NK-92 treated with Interleukin-12 subunit alpha and Interleukin-12 subunit beta, amount 100 ng/mL, for 24 hours (cell line): ENCODE results near the gene D2HGDH.
"Not testable (repeated sequence)": the region's sequence is repeated elsewhere in the genome, so short reads cannot be mapped to it uniquely, and the experiment has no call there.

Experiments used
- DNase-seq: peaks from one replicate; lab custom pipeline; 2025; lab: John Stamatoyannopoulos, UW

The D2HGDH gene

GRCh38 chr2:241808721-241809382 lies 74.4 kb downstream of the D2HGDH start, which contains the start of gene NEU4:
Gene NEU4, plus strand, starts transcription at chr2:241809193. Its CDS starts 5,292 bp downstream, at chr2:241814485.
- no peak for DNase-seq

GRCh38 chr2:241809383-241810306 lies 75.2 kb downstream of the D2HGDH start:
- no peak for DNase-seq

- no peak for DNase-seq
Measured at GRCh38 chr2:241810307-241811200, 76.1 kb downstream of the D2HGDH start.

- no peak for DNase-seq
Measured at GRCh38 chr2:241811201-241811951, 76.9 kb downstream of the D2HGDH start.

GRCh38 chr2:241811952-241812729 lies 77.7 kb downstream of the D2HGDH start:
- no peak for DNase-seq

- no peak for DNase-seq
Measured at GRCh38 chr2:241812730-241813643, 78.6 kb downstream of the D2HGDH start.

- DNase-seq: no peak
Measured at GRCh38 chr2:241813644-241814392, 79.4 kb downstream of the D2HGDH start.

GRCh38 chr2:241814393-241814642 lies 79.9 kb downstream of the D2HGDH start:
- DNase-seq: no peak

GRCh38 chr2:241814643-241815476 lies 80.4 kb downstream of the D2HGDH start:
- DNase-seq: no peak

GRCh38 chr2:241815477-241816430 lies 81.3 kb downstream of the D2HGDH start:
- no peak for DNase-seq

GRCh38 chr2:241816431-241817121 lies 82.1 kb downstream of the D2HGDH start:
- no peak for DNase-seq

GRCh38 chr2:241817126-241817820 lies 82.8 kb downstream of the D2HGDH start:
- DNase-seq: no peak

GRCh38 chr2:241817821-241818215 lies 83.4 kb downstream of the D2HGDH start:
- DNase-seq: not testable (repeated sequence)
